Stimulated activated CD4-positive, alpha-beta T cell treated with anti-CD3 and anti-CD28 coated beads, Interleukin-15, amount 100 ng/mL, for 1 hour (primary cell): ENCODE measurements around the gene PER2.
"Not testable (repeated sequence)": the region's sequence is repeated elsewhere in the genome, so short reads cannot be mapped to it uniquely, and the experiment has no call there.

Source experiments
- DNase-seq, 2 donors: peaks; one replicate each; pipeline ENCODE4 v3.0.0-alpha.2; 2020; ENCODE audit warnings: low read depth in 1 of 2, low spot score in 1 of 2

Gene PER2, protein sequence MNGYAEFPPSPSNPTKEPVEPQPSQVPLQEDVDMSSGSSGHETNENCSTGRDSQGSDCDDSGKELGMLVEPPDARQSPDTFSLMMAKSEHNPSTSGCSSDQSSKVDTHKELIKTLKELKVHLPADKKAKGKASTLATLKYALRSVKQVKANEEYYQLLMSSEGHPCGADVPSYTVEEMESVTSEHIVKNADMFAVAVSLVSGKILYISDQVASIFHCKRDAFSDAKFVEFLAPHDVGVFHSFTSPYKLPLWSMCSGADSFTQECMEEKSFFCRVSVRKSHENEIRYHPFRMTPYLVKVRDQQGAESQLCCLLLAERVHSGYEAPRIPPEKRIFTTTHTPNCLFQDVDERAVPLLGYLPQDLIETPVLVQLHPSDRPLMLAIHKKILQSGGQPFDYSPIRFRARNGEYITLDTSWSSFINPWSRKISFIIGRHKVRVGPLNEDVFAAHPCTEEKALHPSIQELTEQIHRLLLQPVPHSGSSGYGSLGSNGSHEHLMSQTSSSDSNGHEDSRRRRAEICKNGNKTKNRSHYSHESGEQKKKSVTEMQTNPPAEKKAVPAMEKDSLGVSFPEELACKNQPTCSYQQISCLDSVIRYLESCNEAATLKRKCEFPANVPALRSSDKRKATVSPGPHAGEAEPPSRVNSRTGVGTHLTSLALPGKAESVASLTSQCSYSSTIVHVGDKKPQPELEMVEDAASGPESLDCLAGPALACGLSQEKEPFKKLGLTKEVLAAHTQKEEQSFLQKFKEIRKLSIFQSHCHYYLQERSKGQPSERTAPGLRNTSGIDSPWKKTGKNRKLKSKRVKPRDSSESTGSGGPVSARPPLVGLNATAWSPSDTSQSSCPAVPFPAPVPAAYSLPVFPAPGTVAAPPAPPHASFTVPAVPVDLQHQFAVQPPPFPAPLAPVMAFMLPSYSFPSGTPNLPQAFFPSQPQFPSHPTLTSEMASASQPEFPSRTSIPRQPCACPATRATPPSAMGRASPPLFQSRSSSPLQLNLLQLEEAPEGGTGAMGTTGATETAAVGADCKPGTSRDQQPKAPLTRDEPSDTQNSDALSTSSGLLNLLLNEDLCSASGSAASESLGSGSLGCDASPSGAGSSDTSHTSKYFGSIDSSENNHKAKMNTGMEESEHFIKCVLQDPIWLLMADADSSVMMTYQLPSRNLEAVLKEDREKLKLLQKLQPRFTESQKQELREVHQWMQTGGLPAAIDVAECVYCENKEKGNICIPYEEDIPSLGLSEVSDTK (N-terminal part only)

DNA sequence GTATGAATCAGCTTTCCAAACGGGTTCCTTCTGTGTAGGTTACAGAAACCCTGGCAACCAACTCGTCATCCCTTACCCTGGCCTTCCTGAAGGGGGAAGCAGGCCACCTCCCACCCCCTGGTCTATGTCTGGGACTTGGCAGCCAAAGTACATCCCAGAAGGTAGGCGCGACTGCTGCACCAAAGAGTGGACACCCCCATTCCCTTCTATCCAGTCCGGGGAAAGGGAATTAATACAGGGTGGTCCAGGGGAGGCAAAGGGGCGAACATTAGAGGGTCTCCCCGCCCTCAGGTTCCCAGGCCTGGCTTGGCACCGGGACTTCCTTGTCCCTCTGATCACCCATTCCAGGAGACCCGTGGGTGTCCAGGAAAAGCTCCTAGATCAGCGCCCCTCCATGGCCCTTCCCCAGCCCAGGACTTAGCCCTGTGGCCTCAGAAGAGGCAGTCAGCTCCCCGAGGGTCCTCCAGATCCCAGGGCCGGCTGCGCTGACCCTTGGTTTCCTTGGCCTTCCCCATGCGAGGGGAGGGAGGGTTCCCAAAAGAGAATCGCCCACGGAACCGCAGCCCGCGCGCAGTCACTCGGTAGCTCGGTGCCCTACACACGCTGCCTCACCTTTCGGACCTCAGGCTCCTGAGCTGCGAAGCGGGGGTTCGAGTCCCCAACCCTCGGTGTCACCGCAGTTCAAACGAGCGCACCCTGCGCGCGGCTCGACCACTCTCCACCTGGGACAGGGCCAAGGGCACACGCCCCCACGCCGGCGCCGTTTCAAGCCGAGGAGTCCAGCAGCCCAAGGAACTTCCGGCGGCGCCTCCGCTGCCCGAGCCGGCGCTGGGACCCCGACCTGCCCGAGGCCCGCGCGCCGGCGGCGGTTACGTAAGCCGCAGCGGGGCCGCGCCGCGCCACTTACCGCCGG lies at the start of gene PER2:
TSS of gene PER2 (minus strand) at position 874 of the 913 bp plus-strand sequence. CDS start 10,674 bp downstream, outside the sequence.
- DNase-seq = no peak

DNA sequence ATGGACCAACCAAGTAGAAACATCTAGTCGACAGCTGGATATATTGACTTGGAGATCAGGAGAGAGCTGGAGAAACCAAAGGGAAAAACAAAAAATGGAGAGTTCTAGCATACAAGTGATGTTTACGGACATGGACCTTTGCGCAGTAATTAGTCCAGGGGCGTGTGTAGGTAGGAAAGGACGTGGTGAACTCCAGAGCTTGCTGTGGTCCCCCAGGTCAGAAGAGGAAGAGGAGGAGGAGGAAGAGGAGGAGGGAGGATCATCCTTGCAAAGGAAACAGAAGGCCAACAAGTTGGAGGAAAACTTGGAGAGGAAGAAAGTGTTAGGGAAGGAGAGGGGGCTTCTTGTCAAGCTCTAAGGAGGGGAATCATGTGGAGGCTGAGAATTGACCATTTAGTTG lies 49.4 kb upstream of the PER2 start:
- DNase-seq = no peak

- DNase-seq = no peak
Observed at GRCh38 chr2:238336793-238337444, 48.5 kb upstream of the PER2 start.

DNA sequence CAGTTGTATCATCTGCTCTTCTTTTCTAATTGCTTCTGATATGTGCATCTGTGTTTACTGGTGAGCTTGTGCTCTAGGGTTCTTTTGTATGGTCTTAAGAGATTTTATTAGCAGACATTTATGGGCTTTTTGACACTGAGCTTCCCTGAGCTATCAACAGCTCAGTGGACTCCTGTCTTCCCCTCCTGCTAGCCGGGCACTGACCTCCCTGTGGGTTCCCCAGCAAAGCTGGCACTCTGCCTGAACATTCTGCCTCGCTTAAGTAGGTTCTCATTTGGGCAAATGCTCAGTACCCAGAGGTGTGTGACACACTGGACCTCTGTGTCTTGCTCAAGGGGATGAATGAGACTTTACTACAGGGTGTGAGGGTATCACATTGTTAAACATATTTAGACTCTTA lies 47.7 kb upstream of the PER2 start:
- DNase-seq = no peak

DNA sequence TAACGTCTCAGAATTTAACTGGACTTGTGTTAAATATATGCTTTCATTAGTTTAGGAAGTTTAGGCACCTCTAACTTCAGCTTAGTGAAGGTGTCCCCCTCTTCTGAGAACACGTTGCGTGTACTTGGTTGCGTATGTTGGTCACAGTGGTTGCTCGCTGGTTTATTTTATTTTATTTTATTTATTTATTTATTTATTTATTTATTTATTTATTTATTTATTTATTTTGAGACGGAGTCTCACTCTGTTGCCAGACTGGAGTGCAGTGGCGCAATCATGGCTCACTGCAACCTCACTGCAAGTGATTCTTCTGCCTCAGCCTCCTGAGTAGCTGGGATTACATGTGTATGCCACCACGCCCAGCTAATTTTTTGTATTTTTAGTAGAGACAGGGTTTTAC lies 47.2 kb upstream of the PER2 start:
- not testable (repeated sequence) for DNase-seq

- no peak for DNase-seq
Observed at GRCh38 chr2:238334885-238335284, 46.5 kb upstream of the PER2 start.

DNA sequence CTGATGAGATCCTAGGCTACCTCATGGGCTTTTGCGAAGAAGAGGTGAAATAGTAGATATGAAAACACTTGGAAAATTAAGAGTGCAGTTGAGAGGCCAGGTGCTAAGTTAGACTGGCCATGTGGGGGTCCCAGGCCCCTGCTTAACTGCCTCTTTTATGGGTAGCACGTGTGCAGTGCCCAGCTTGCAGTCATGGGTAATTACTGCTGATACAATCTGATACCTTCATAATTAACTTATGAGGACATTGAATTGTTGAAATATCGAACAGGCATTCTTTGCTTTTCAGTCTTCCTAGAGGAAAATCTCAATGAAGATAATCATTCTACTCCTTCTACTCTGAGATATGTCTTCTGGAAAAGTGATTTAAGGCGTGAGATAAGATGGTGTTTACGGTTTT lies 43.5 kb upstream of the PER2 start:
- DNase-seq = no peak

- no peak for DNase-seq
Observed at GRCh38 chr2:238330391-238330790, 42.0 kb upstream of the PER2 start.

DNA sequence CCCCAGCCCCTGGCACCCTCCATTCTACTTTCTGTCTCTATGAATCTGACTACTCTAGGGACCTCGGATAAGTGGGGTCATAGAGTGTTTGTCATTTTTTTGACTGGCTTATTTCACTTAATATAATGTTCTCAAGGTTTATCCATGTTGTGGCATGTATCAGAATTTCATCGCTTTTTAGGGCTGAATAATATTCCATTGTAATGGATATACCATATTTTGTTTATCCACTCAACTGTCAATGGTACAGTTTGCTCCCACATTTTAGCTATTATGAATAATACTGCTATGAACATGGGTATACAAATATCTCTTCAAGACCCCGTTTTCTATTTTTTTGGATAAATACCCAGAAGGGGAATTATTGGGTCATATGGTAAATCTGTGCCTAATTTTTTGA lies 39.3 kb upstream of the PER2 start:
- DNase-seq = no peak

GRCh38 chr2:238326801-238327365 lies 38.5 kb upstream of the PER2 start:
- DNase-seq = no peak

- DNase-seq = no peak
Observed at GRCh38 chr2:238325694-238326093, 37.3 kb upstream of the PER2 start.

DNA sequence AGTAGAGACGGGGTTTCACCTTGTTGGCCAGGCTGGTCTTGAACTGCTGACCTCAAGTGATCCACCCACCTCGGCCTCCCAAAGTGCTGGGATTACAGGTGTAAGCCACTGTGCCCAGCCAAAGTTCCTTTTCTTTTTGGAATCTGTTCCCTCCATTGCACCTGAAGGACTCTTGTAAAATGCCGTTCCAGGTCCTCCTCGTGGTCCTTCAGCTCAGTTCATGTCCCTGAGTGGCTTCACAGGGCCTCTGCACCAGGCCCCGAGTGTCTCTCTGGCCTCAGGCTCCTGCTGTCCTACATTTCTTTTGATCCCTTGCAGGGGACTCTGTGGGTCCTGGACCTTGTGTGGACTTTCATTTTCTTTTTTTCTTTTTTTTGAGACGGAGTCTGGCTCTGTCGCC lies 35.8 kb upstream of the PER2 start:
- DNase-seq = not testable (repeated sequence)

- DNase-seq = no peak
Observed at GRCh38 chr2:238322001-238322411, 33.6 kb upstream of the PER2 start.

- DNase-seq = no peak
Observed at GRCh38 chr2:238321467-238321866, 33.1 kb upstream of the PER2 start.

DNA sequence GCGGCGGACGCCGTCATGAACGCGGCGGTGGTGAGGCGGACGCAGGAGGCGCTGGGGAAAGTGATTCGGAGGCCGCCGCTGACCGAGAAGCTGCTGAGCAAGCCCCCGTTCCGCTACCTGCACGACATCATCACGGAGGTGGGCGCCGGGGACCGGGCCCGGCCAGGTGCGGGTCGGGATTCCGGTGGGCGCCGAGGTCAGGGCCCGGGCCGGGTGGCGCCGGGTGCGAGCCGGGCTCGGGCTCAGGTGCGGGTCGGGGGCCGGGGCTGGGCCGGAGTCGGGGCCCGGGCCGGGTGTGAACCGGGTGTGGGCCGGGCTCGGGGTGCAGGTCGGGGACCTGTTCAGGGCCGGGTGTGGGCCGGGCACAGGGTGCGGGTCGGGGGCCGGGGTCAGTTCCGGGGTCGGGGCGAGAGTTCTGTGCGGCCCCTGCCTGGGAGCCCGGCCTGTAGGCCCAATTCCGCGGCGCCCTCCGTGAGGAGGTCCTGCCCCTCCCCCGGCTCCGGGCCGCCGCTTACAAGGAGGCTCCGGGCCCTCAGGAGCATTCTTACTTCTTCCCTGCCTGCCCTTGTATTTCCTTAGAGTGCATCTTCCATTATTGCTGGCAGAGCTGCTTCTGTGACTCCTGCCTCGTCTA lies 32.4 kb upstream of the PER2 start:
- DNase-seq = no peak

GRCh38 chr2:238320246-238320647 lies 31.8 kb upstream of the PER2 start, which contains the start of gene TRAF3IP1:
TRAF3IP1 (plus strand) TSS chr2:238320518; CDS start chr2:238320663, 145 bp downstream.
- DNase-seq = peak; percentile 75 to 78

GRCh38 chr2:238315031-238315595 lies 26.7 kb upstream of the PER2 start:
- no peak for DNase-seq

GRCh38 chr2:238314576-238314975 lies 26.2 kb upstream of the PER2 start:
- DNase-seq = no peak

GRCh38 chr2:238313991-238314350 lies 25.6 kb upstream of the PER2 start:
- no peak for DNase-seq
